HCT116 (cell line): Measurements from ENCODE around the gene ZNF264.

Experiments
- CEBPB ChIP-seq: IDR thresholded peaks from 2 replicates; pipeline ENCODE4 v1.6.1; 2012; ENCODE audit warnings: low read depth
- CTCF ChIP-seq, 3 experiments: fragments of 200-600 bp in 1 of 3; sonication (generic) in 1 of 3; IDR thresholded peaks in 2 of 3; conservative IDR thresholded peaks in 1 of 3; 2 replicates each; pipeline ENCODE4 v1.5.1; 2012 to 2017; ENCODE audit warnings: low read depth in 2 of 3, low read length in 2 of 3, antibody characterized with exemption in 1 of 3, borderline replicate concordance in 1 of 3, control low read depth in 1 of 3, mild to moderate bottlenecking in 1 of 3, mixed read lengths in 1 of 3, mixed run types in 1 of 3, moderate library complexity in 1 of 3; ENCODE audit not compliant: insufficient read depth in 1 of 3
- EZH2phosphoT487 ChIP-seq: fragments of 200-600 bp; IDR thresholded peaks from 2 replicates; pipeline ENCODE4 v1.6.1; 2018; ENCODE audit warnings: antibody characterized with exemption, borderline replicate concordance

- TF ChIP-seq CEBPB (no peak), EZH2phosphoT487 (no peak), CTCF (IDR thresholded peaks at IDR 0.05 in 2 of 3, conservative IDR thresholded peaks at IDR 0.05 in 1 of 3; ENCODE audit: borderline replicate concordance in 1 of 3, insufficient read depth in 1 of 3, low read depth in 2 of 3, low read length in 2 of 3) (no peak)
Measured at GRCh38 chr19:57141699-57142098, 49.6 kb upstream of the ZNF264 start.
